Activated naive CD4-positive, alpha-beta T cell treated with anti-CD3 and anti-CD28 coated beads, Interleukin-2, amount 50 U/mL, for 24 hours (primary cell): ENCODE results near the gene C1GALT1.
"Not testable (repeated sequence)": the region's sequence is repeated elsewhere in the genome, so short reads cannot be mapped to it uniquely, and the experiment has no call there.

Experiments used
- H3K27ac Mint-ChIP-seq: one replicate; pipeline ENCODE4 v1.8.0; 2021; ENCODE audit warnings: mild to moderate bottlenecking, mixed read lengths
- H3K27me3 Mint-ChIP-seq: one replicate; pipeline ENCODE4 v1.8.0; 2021; ENCODE audit warnings: mixed read lengths
- H3K36me3 Mint-ChIP-seq: one replicate; pipeline ENCODE4 v1.8.0; 2021; ENCODE audit warnings: mixed read lengths
- H3K4me1 Mint-ChIP-seq: one replicate; pipeline ENCODE4 v1.8.0; 2021; ENCODE audit warnings: mixed read lengths
- H3K4me3 Mint-ChIP-seq: one replicate; pipeline ENCODE4 v1.8.0; 2021; ENCODE audit warnings: mild to moderate bottlenecking, mixed read lengths
- H3K9me3 Mint-ChIP-seq: one replicate; pipeline ENCODE4 v1.8.0; 2021; ENCODE audit warnings: mixed read lengths

The C1GALT1 gene

DNA sequence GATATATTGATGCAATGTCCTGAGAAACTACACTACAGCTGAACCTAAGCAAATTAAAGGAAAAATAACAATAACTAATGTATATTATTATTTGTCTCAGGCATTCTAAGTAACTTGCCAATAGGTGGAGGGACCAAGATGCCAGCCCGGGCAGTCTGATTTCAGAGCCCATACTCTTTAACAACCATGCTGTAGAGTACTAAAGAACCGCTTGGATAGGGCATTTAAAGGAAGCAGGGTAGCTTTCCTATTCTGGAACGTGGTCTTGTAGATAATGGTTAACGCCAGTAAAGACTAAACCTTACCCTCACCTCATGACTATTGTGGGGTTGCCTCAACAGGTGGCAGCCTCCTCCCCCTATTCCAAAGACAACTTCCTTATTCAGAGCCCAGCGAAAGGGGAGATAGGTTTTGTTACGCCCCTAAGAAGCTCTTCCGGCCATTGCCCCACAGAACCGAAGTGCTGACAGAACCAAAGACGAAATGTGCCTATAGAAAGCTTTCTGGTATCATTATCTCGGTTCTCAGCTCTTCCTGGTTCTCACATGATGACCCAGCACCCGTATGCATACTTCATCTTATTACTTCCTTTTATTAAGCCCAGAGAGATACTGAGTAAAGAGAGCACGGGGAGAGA, 707 bp upstream of the C1GALT1 start:
- no peaks in the 10 kb centered on the region for H3K27me3 Mint-ChIP-seq
- H3K4me3 Mint-ChIP-seq = peak overlapping the region; percentile 99
- no peaks in the 10 kb centered on the region for H3K9me3 Mint-ChIP-seq
- peaks cover 5% of the 10 kb centered on the region for H3K36me3 Mint-ChIP-seq
- H3K27ac Mint-ChIP-seq = peak overlapping the region; percentile 99
- peaks cover 14% of the 10 kb centered on the region for H3K4me1 Mint-ChIP-seq

GRCh38 chr7:7183061-7183837, 905 bp downstream of the C1GALT1 start:
- H3K27ac Mint-ChIP-seq = peak overlapping the region; percentile 90
- peaks cover 5% of the 10 kb centered on the region for H3K36me3 Mint-ChIP-seq
- peaks cover 6% of the 10 kb centered on the region for H3K4me1 Mint-ChIP-seq
- no peaks in the 10 kb centered on the region for H3K9me3 Mint-ChIP-seq
- peak overlapping the region; percentile 99 for H3K4me3 Mint-ChIP-seq
- H3K27me3 Mint-ChIP-seq = no peaks in the 10 kb centered on the region

DNA sequence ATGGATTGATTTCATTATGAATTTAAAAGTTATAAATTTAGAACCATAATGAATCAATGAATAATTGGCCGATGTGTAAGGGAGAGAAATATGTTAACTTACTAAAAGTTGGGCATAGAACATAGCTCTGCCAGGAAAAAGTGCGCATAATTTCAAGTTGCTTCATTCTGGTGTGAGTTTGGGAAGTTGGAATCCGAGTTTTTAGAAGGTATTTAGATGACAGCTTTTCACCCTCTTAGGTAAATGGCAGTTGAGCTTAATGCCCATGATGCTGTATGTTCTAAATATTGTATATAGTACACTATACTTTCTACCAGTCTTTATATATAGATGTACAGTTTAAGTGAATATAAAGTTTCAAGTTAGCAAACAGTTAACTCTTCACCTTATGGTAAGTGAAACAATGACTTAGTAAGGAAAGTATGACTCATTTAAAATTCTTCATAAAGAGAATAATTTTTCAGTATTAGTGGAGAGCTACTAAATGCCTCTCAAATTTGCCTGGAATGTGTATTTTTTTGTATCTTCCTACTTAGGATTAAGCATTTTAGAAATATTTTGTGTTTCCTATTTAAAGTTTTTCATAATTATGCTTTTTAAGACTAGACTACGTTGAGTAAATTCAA, 1.6 kb downstream of the C1GALT1 start:
- H3K27ac Mint-ChIP-seq = peak overlapping the region; percentile 90
- peak overlapping the region; percentile 99 for H3K4me3 Mint-ChIP-seq
- H3K9me3 Mint-ChIP-seq = no peaks in the 10 kb centered on the region
- peaks cover 5% of the 10 kb centered on the region for H3K36me3 Mint-ChIP-seq
- H3K4me1 Mint-ChIP-seq = peaks cover 6% of the 10 kb centered on the region
- H3K27me3 Mint-ChIP-seq = no peaks in the 10 kb centered on the region

DNA sequence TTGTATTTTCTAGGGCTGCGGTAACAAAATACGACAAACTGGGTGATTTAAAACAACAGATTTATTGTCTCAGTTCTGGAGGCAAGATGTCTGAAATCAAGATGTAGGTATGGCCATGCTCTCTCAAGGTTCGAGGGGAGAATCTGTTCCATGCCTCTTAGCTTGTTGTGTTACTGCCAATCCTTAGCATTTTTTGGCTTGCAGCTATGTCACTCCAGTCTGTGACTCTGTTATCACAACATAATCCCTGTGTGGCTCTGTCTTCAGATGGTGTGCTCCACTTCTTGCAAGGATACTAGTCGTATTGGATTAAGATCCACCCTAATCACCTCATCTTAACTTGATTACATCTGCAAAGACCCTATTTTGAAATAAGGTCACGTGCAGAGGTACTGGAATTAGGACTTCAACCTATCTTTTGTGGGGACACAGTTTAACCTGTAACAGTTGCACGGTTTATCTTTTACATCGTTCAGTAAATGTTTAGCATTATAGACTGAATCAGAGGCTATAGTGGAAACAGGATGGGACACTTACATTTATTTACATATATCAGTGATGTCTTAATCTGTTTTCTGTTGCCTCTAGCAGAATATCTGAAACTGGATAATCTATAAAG, 3.1 kb downstream of the C1GALT1 start:
- Mint-ChIP-seq H3K27me3 (no peaks in the 10 kb centered on the region), H3K4me1 (peaks cover 18% of the 10 kb centered on the region), H3K36me3 (peaks cover 8% of the 10 kb centered on the region), H3K9me3 (no peaks in the 10 kb centered on the region), H3K4me3 (peak overlapping the region; percentile 99), H3K27ac (no peak overlapping the region)

DNA sequence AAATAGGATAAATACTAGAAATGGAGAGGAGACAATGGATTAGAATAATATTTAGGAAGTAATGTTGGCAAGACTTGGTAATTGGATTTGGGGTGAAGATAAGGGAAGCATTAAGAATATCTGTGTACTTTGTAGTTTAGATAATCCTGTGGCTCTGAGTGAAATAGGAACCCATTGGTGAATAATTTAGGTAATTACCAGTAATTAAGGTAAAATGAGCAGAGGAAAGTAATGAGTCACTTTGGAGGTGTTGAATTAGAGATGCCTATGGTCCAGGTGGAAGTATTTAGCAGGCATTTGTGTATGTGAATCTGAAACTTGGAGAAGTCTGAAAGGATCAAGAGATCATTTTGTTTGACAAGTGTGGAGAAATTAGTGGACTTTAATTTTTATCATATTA, 5.7 kb downstream of the C1GALT1 start:
- peaks cover 15% of the 10 kb centered on the region for H3K36me3 Mint-ChIP-seq
- no peaks in the 10 kb centered on the region for H3K27me3 Mint-ChIP-seq
- H3K27ac Mint-ChIP-seq = no peak overlapping the region
- H3K4me1 Mint-ChIP-seq = peaks cover 31% of the 10 kb centered on the region
- H3K9me3 Mint-ChIP-seq = peaks cover 3% of the 10 kb centered on the region
- H3K4me3 Mint-ChIP-seq = no peak overlapping the region

DNA sequence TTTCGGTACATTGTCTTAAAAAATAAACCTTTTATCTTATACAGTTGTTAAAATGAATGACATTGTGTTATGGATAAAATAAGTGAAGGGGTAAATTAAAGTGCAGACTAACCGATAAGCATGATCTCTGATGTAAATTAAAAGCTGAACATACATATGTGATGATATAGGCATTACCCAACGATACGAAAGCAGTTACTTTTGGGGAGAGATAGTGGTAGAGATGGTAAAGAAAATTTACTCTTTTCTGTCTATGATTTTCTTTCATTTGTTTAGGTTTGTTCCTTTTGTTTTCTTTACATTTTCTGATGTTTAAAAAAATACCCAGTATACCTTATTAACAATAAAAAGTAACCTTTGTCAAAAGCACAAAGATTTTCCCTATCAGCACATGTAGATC, 6.4 kb downstream of the C1GALT1 start:
- peaks cover 38% of the 10 kb centered on the region for H3K4me1 Mint-ChIP-seq
- no peaks in the 10 kb centered on the region for H3K27me3 Mint-ChIP-seq
- H3K27ac Mint-ChIP-seq = peak overlapping the region; percentile 88
- H3K4me3 Mint-ChIP-seq = peak overlapping the region; percentile 32
- H3K9me3 Mint-ChIP-seq = peaks cover 3% of the 10 kb centered on the region
- H3K36me3 Mint-ChIP-seq = peaks cover 15% of the 10 kb centered on the region

DNA sequence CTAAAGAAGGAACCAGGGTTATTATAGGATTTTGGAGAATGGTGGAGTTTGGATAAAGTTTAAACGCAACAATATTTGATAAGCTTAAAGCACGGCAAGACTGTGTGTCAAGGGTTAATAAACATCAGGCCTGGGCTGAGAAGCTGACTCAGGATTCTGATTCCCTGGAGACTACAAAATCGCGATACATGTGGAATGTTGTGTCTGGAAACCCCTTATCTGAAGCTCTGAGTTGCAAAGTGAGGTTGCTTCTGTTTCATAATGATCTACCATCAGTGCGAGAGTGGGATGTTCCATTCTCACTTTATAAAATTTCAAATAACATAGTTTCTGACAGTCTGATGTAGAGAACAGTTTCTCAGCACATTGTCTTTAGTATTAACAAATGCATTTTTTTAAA, 7.8 kb downstream of the C1GALT1 start:
- H3K36me3 Mint-ChIP-seq = peaks cover 12% of the 10 kb centered on the region
- no peak overlapping the region for H3K4me3 Mint-ChIP-seq
- peaks cover 52% of the 10 kb centered on the region for H3K4me1 Mint-ChIP-seq
- H3K27ac Mint-ChIP-seq = no peak overlapping the region
- no peaks in the 10 kb centered on the region for H3K27me3 Mint-ChIP-seq
- peaks cover 3% of the 10 kb centered on the region for H3K9me3 Mint-ChIP-seq

GRCh38 chr7:7191137-7191536, 8.8 kb downstream of the C1GALT1 start:
- Mint-ChIP-seq H3K9me3 (peaks cover 3% of the 10 kb centered on the region), H3K36me3 (peaks cover 10% of the 10 kb centered on the region), H3K27me3 (no peaks in the 10 kb centered on the region), H3K4me1 (peaks cover 59% of the 10 kb centered on the region), H3K4me3 (no peak overlapping the region), H3K27ac (no peak overlapping the region)

- Mint-ChIP-seq H3K4me1 (peaks cover 71% of the 10 kb centered on the region), H3K27ac (peak overlapping the region; percentile 33), H3K4me3 (peak overlapping the region; percentile 58), H3K36me3 (peaks cover 14% of the 10 kb centered on the region)
- H3K27me3 Mint-ChIP-seq, H3K9me3 Mint-ChIP-seq: not testable (repeated sequence)
These were observed 10.7 kb downstream of the C1GALT1 start for GRCh38 chr7:7192798-7193788.

DNA sequence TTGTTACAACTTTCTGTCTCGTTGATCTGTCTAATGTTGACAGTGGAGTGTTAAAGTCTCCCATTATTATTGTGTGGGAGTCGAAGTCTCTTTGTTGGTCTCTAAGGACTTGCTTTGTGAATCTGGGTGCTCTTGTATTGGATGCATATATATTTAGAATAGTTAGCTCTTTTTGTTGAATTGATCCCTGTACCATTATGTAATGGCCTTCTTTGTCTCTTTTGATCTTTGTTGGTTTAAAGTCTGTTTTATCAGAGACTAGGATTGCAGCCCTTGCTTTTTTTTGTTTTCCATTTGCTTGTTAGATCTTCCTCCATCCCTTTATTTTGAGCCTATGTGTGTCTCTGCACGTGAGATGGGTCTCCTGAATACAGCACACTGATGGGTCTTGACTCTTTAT, 17.2 kb downstream of the C1GALT1 start:
- Mint-ChIP-seq H3K36me3 (peaks cover 11% of the 10 kb centered on the region), H3K4me1 (peaks cover 86% of the 10 kb centered on the region)
- H3K9me3 Mint-ChIP-seq, H3K27me3 Mint-ChIP-seq, H3K27ac Mint-ChIP-seq, H3K4me3 Mint-ChIP-seq: not testable (repeated sequence)

DNA sequence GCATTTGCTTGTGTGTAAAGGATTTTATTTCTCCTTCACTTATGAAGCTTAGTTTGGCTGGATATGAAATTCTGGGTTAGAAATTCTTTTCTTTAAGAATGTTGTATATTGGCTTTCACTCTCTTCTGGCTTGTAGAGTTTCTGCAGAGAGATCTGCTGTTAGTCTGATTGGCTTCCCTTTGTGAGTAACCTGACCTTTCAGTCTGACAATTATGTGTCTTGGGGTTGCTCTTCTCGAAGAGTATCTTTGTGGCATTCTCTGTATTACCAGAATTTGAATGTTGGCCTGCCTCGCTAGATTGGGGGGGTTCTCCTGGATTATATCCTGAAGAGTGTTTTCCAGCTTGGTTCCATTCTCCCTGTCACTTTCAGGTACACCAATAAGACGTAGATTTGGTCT, 17.9 kb downstream of the C1GALT1 start:
- H3K27ac Mint-ChIP-seq, H3K4me3 Mint-ChIP-seq, H3K9me3 Mint-ChIP-seq, H3K27me3 Mint-ChIP-seq: not testable (repeated sequence)
- Mint-ChIP-seq H3K4me1 (peaks cover 86% of the 10 kb centered on the region), H3K36me3 (peaks cover 11% of the 10 kb centered on the region)

GRCh38 chr7:7201578-7202374, 19.4 kb downstream of the C1GALT1 start:
- Mint-ChIP-seq H3K9me3 (no peaks in the 10 kb centered on the region), H3K4me3 (peak overlapping the region; percentile 75), H3K36me3 (peaks cover 11% of the 10 kb centered on the region), H3K27me3 (no peaks in the 10 kb centered on the region), H3K27ac (peak overlapping the region; percentile 91), H3K4me1 (peaks cover 85% of the 10 kb centered on the region)

- Mint-ChIP-seq H3K9me3 (no peaks in the 10 kb centered on the region), H3K27ac (peak overlapping the region; percentile 91), H3K4me3 (peak overlapping the region; percentile 75), H3K4me1 (peaks cover 91% of the 10 kb centered on the region), H3K36me3 (peaks cover 14% of the 10 kb centered on the region), H3K27me3 (no peaks in the 10 kb centered on the region)
These were observed 20.0 kb downstream of the C1GALT1 start for GRCh38 chr7:7202375-7202720.

- Mint-ChIP-seq H3K4me1 (peaks cover 87% of the 10 kb centered on the region), H3K27me3 (no peaks in the 10 kb centered on the region), H3K27ac (peak overlapping the region; percentile 79), H3K9me3 (no peaks in the 10 kb centered on the region), H3K4me3 (peak overlapping the region; percentile 78), H3K36me3 (peaks cover 13% of the 10 kb centered on the region)
These were observed 21.6 kb downstream of the C1GALT1 start for GRCh38 chr7:7203813-7204575.
